Measurements from ENCODE around the gene SLC9A2.

SLC9A2 gene

GRCh38 chr2:102615620-102616436 is 3.5 kb upstream of the SLC9A2 start:
- peak; percentile 48 for DNase-seq (ENCODE audit: insufficient read length, low spot score)
- TF ChIP-seq SPI1 (IDR thresholded peaks at IDR 0.05; ENCODE audit: low read depth, low read length) (peak; percentile 41; the same call in 1 of the 2 replicates), TAF1 (IDR thresholded peaks at IDR 0.05; ENCODE audit: low read depth, low read length) (no peak), POU2F2 (IDR thresholded peaks at IDR 0.05; ENCODE audit: low read depth, low read length) (no peak)
- peak; percentile 76 for FAIRE-seq

- FAIRE-seq (peak; percentile 38), DNase-seq (ENCODE audit: insufficient read length, low spot score) (no peak)
- no peak for TF ChIP-seq POLR2AphosphoS5 (IDR thresholded peaks at IDR 0.05; ENCODE audit: low read depth, low read length)
- no peak for TF ChIP-seq SPI1 (IDR thresholded peaks at IDR 0.05; ENCODE audit: low read depth, low read length)
- no peak for TF ChIP-seq TAF1 (IDR thresholded peaks at IDR 0.05; ENCODE audit: low read depth, low read length)
- TF ChIP-seq PAX5 (IDR thresholded peaks at IDR 0.05; ENCODE audit: insufficient read depth, low read length, severe bottlenecking) = no peak
- no peak for TF ChIP-seq POU2F2 (IDR thresholded peaks at IDR 0.05; ENCODE audit: low read depth, low read length)
- no peak for TF ChIP-seq POLR2A (IDR thresholded peaks at IDR 0.05; ENCODE audit: low read depth, low read length)
These were observed 620 bp upstream of the SLC9A2 start for GRCh38 chr2:102618452-102619413.

- peak; percentile 9 for FAIRE-seq
- DNase-seq (ENCODE audit: insufficient read length, low spot score) = no peak
- TF ChIP-seq TAF1 (IDR thresholded peaks at IDR 0.05; ENCODE audit: low read depth, low read length) (no peak), SPI1 (IDR thresholded peaks at IDR 0.05; ENCODE audit: low read depth, low read length) (no peak), PAX5 (IDR thresholded peaks at IDR 0.05; ENCODE audit: insufficient read depth, low read length, severe bottlenecking) (no peak), POLR2A (IDR thresholded peaks at IDR 0.05; ENCODE audit: low read depth, low read length) (no peak), POU2F2 (IDR thresholded peaks at IDR 0.05; ENCODE audit: low read depth, low read length) (no peak), POLR2AphosphoS5 (IDR thresholded peaks at IDR 0.05; ENCODE audit: low read depth, low read length) (no peak)
These were observed 979 bp downstream of the SLC9A2 start for GRCh38 chr2:102620332-102620731.

- FAIRE-seq (no peak), DNase-seq (ENCODE audit: insufficient read length, low spot score) (no peak)
- TF ChIP-seq POU2F2 (IDR thresholded peaks at IDR 0.05; ENCODE audit: low read depth, low read length) (no peak), TAF1 (IDR thresholded peaks at IDR 0.05; ENCODE audit: low read depth, low read length) (no peak), POLR2AphosphoS5 (IDR thresholded peaks at IDR 0.05; ENCODE audit: low read depth, low read length) (no peak), SPI1 (IDR thresholded peaks at IDR 0.05; ENCODE audit: low read depth, low read length) (no peak), POLR2A (IDR thresholded peaks at IDR 0.05; ENCODE audit: low read depth, low read length) (no peak)
These were observed 2.3 kb downstream of the SLC9A2 start for GRCh38 chr2:102621630-102622029.

- no peak for DNase-seq (ENCODE audit: insufficient read length, low spot score)
- FAIRE-seq = no peak
- TF ChIP-seq SPI1 (IDR thresholded peaks at IDR 0.05; ENCODE audit: low read depth, low read length) (no peak), POLR2A (IDR thresholded peaks at IDR 0.05; ENCODE audit: low read depth, low read length) (no peak), POU2F2 (IDR thresholded peaks at IDR 0.05; ENCODE audit: low read depth, low read length) (no peak), POLR2AphosphoS5 (IDR thresholded peaks at IDR 0.05; ENCODE audit: low read depth, low read length) (no peak), TAF1 (IDR thresholded peaks at IDR 0.05; ENCODE audit: low read depth, low read length) (no peak), PAX5 (IDR thresholded peaks at IDR 0.05; ENCODE audit: insufficient read depth, low read length, severe bottlenecking) (no peak)
These were observed 3.3 kb downstream of the SLC9A2 start for GRCh38 chr2:102622646-102623045.

- no peak for TF ChIP-seq TAF1 (IDR thresholded peaks at IDR 0.05; ENCODE audit: low read depth, low read length)
- TF ChIP-seq POU2F2 (IDR thresholded peaks at IDR 0.05; ENCODE audit: low read depth, low read length) = no peak
- no peak for TF ChIP-seq PAX5 (IDR thresholded peaks at IDR 0.05; ENCODE audit: insufficient read depth, low read length, severe bottlenecking)
- TF ChIP-seq POLR2AphosphoS5 (IDR thresholded peaks at IDR 0.05; ENCODE audit: low read depth, low read length) = no peak
- TF ChIP-seq SPI1 (IDR thresholded peaks at IDR 0.05; ENCODE audit: low read depth, low read length) = no peak
- TF ChIP-seq POLR2A (IDR thresholded peaks at IDR 0.05; ENCODE audit: low read depth, low read length) = no peak
- FAIRE-seq (no peak), DNase-seq (ENCODE audit: insufficient read length, low spot score) (no peak)
These were observed 11.1 kb downstream of the SLC9A2 start for GRCh38 chr2:102630458-102630857.

GRCh38 chr2:102632380-102633175 is 13.2 kb downstream of the SLC9A2 start:
- DNase-seq (ENCODE audit: insufficient read length, low spot score) (no peak), FAIRE-seq (no peak)

GRCh38 chr2:102634831-102635241 is 15.5 kb downstream of the SLC9A2 start:
- DNase-seq (ENCODE audit: insufficient read length, low spot score) (no peak), FAIRE-seq (no peak)
- no peak for TF ChIP-seq POLR2AphosphoS5 (IDR thresholded peaks at IDR 0.05; ENCODE audit: low read depth, low read length)
- TF ChIP-seq TAF1 (IDR thresholded peaks at IDR 0.05; ENCODE audit: low read depth, low read length) = no peak
- TF ChIP-seq SPI1 (IDR thresholded peaks at IDR 0.05; ENCODE audit: low read depth, low read length) = no peak
- no peak for TF ChIP-seq POU2F2 (IDR thresholded peaks at IDR 0.05; ENCODE audit: low read depth, low read length)
- no peak for TF ChIP-seq PAX5 (IDR thresholded peaks at IDR 0.05; ENCODE audit: insufficient read depth, low read length, severe bottlenecking)
- no peak for TF ChIP-seq POLR2A (IDR thresholded peaks at IDR 0.05; ENCODE audit: low read depth, low read length)

More at GRCh38 chr2:102632380-102633175, 13.2 kb downstream of the SLC9A2 start:
- TF ChIP-seq TAF1 (IDR thresholded peaks at IDR 0.05; ENCODE audit: low read depth, low read length) (no peak), POLR2A (IDR thresholded peaks at IDR 0.05; ENCODE audit: low read depth, low read length) (no peak), PAX5 (IDR thresholded peaks at IDR 0.05; ENCODE audit: insufficient read depth, low read length, severe bottlenecking) (no peak), POLR2AphosphoS5 (IDR thresholded peaks at IDR 0.05; ENCODE audit: low read depth, low read length) (no peak), POU2F2 (IDR thresholded peaks at IDR 0.05; ENCODE audit: low read depth, low read length) (no peak), SPI1 (IDR thresholded peaks at IDR 0.05; ENCODE audit: low read depth, low read length) (no peak)

All from GM12891 (cell line).